GM12892 (cell line): ENCODE measurements around the gene FBXL17.

ENCODE experiments used
- POLR2A ChIP-seq: IDR thresholded peaks from 2 replicates; pipeline ENCODE4 v1.6.1; 2011; ENCODE audit warnings: low read depth, low read length, control low read depth
- POLR2AphosphoS5 ChIP-seq: IDR thresholded peaks from 2 replicates; pipeline ENCODE4 v1.6.1; 2011; ENCODE audit warnings: low read depth, low read length, control low read depth

- no peak for TF ChIP-seq POLR2AphosphoS5
- no peak for TF ChIP-seq POLR2A
Observed at GRCh38 chr5:108278285-108279240, 103.3 kb downstream of the FBXL17 start.
